ENCODE results near the gene CTXN1. TPM values are rescaled to one million over a fixed set of nuclear protein-coding genes. Genes with fewer than 3 reads are reported as not detected.
A peak's percentile ranks its signal among the peaks of the same experiment; 100 is the strongest.
"Not testable (repeated sequence)": the region's sequence is repeated elsewhere in the genome, so short reads cannot be mapped to it uniquely, and the experiment has no call there.

Gene CTXN1
- total and polyA plus RNA-seq, 8 donors = 0.92 to 58.5 (median 2.2) TPM; not detected in 1

- peak in 1 of 2 donors; percentile 5 for DNase-seq
These were observed 6.5 kb upstream of the CTXN1 start for GRCh38 chr19:7932276-7932929.

GRCh38 chr19:7931221-7932061 is 5.5 kb upstream of the CTXN1 start:
- 87 to 93% (median 90%) methylated on average over 32 to 36 of the region's 36 CpGs for WGBS, 5 donors
- intact Hi-C loops (cut with DNase I; ENCODE audit: low total_unique reads) = no loop called here
- Histone ChIP-seq H3K36me3 (peaks cover 57 to 70% (median 67%) of the 10 kb centered on the region in 4 donors), H3K27ac (peak overlapping the region in 4 of 5 donors; percentile 26 to 89 (median 82)), H3K4me1 (peaks cover 15 to 52% (median 32%) of the 10 kb centered on the region in 4 donors), H3K4me3 (no peak overlapping the region), H3K27me3 (no peaks in the 10 kb centered on the region), H3K9me3 (no peaks in the 10 kb centered on the region)
- TF ChIP-seq POLR2A (IDR thresholded peaks at IDR 0.05) (no peak), EP300 (IDR thresholded peaks at IDR 0.05) (no peak), POLR2AphosphoS5 (IDR thresholded peaks at IDR 0.05) (no peak), CTCF (IDR thresholded peaks at IDR 0.05) (no peak)
- peak in 1 of 2 donors; percentile 31 for DNase-seq

More at GRCh38 chr19:7932276-7932929, 6.5 kb upstream of the CTXN1 start:
- TF ChIP-seq EP300 (IDR thresholded peaks at IDR 0.05) (no peak), POLR2AphosphoS5 (IDR thresholded peaks at IDR 0.05) (no peak), CTCF (IDR thresholded peaks at IDR 0.05) (no peak), POLR2A (IDR thresholded peaks at IDR 0.05) (no peak)
- Histone ChIP-seq H3K9me3 (no peaks in the 10 kb centered on the region), H3K27me3 (no peaks in the 10 kb centered on the region), H3K36me3 (peaks cover 66 to 77% (median 76%) of the 10 kb centered on the region in 4 donors), H3K4me1 (peaks cover 9 to 43% (median 25%) of the 10 kb centered on the region in 4 donors), H3K27ac (peak overlapping the region in 2 of 5 donors; percentile 86 to 89), H3K4me3 (no peak overlapping the region)
- intact Hi-C loops (cut with DNase I; ENCODE audit: low total_unique reads) = no loop called here
- whole genome bisulfite sequencing, 5 donors = 92 to 93% (median 92%) methylated on average over 28 to 32 of the region's 32 CpGs

GRCh38 chr19:7930765-7931164 is 4.8 kb upstream of the CTXN1 start:
- intact Hi-C loops (cut with DNase I; ENCODE audit: low total_unique reads) = no loop called here
- peak in 1 of 2 donors; percentile 12 for DNase-seq
- 78 to 92% (median 79%) methylated on average over 7 of the region's 7 CpGs for WGBS, 5 donors
- H3K27ac ChIP-seq = peak overlapping the region in 4 of 5 donors; percentile 42 to 89 (median 82)
- TF ChIP-seq POLR2A (IDR thresholded peaks at IDR 0.05) (no peak), POLR2AphosphoS5 (IDR thresholded peaks at IDR 0.05) (no peak), EP300 (IDR thresholded peaks at IDR 0.05) (no peak), CTCF (IDR thresholded peaks at IDR 0.05) (no peak)
- H3K4me1 ChIP-seq = peaks cover 19 to 57% (median 37%) of the 10 kb centered on the region in 4 donors
- no peaks in the 10 kb centered on the region for H3K9me3 ChIP-seq
- H3K4me3 ChIP-seq = no peak overlapping the region
- peaks cover 0 to under 1% (median 0%) of the 10 kb centered on the region in 3 donors for H3K27me3 ChIP-seq
- H3K36me3 ChIP-seq = peaks cover 51 to 64% (median 60%) of the 10 kb centered on the region in 4 donors

- intact Hi-C loops (cut with DNase I; ENCODE audit: low total_unique reads); H3K27me3 ChIP-seq; H3K9me3 ChIP-seq; H3K4me3 ChIP-seq: not testable (repeated sequence)
- DNase-seq = peak in 1 of 2 donors; percentile 6
- WGBS, 5 donors = 80 to 93% (median 87%) methylated on average over 8 to 11 of the region's 11 CpGs
- H3K36me3 ChIP-seq = peaks cover 43 to 56% (median 53%) of the 10 kb centered on the region in 4 donors
- H3K27ac ChIP-seq = peak overlapping the region in 4 of 5 donors; percentile 42 to 89 (median 82)
- H3K4me1 ChIP-seq = peaks cover 26 to 65% (median 44%) of the 10 kb centered on the region in 4 donors
These were observed 4.1 kb upstream of the CTXN1 start for GRCh38 chr19:7930030-7930429.

All from stomach (tissue), 9 donors.